Nephron (organoid): ENCODE results near the gene SASH1.

Source experiments
- H3K27ac Mint-ChIP-seq, 3 experiments: 2 replicates each; pipeline ENCODE4 v1.8.0; 2020; ENCODE audit warnings: mixed read lengths in 3 of 3, mild to moderate bottlenecking in 2 of 3, moderate library complexity in 1 of 3
- H3K27me3 Mint-ChIP-seq: 2 replicates; pipeline ENCODE4 v1.8.0; 2021; ENCODE audit warnings: low read depth, mild to moderate bottlenecking, moderate library complexity, mixed read lengths
- H3K36me3 Mint-ChIP-seq: 2 replicates; pipeline ENCODE4 v1.8.0; 2020; ENCODE audit warnings: low read depth, mixed read lengths
- H3K4me1 Mint-ChIP-seq: 2 replicates; pipeline ENCODE4 v1.8.0; 2020; ENCODE audit warnings: mixed read lengths
- H3K4me3 Mint-ChIP-seq, 3 experiments: 2 replicates each; pipeline ENCODE4 v1.8.0; 2020; ENCODE audit warnings: mild to moderate bottlenecking in 3 of 3, mixed read lengths in 3 of 3, moderate library complexity in 2 of 3
- H3K9me3 Mint-ChIP-seq: 2 replicates; pipeline ENCODE4 v1.8.0; 2020; ENCODE audit warnings: mixed read lengths
- TF ChIP-seq, protein P1 (sequence below), 3 experiments: fragments of 200-600 bp; sonication (generic); IDR thresholded peaks; one replicate each; pipeline ENCODE4 v1.5.0; 2021; ENCODE audit warnings: antibody characterized with exemption in 3 of 3; ENCODE audit not compliant: unreplicated experiment in 3 of 3

The SASH1 gene

DNA sequence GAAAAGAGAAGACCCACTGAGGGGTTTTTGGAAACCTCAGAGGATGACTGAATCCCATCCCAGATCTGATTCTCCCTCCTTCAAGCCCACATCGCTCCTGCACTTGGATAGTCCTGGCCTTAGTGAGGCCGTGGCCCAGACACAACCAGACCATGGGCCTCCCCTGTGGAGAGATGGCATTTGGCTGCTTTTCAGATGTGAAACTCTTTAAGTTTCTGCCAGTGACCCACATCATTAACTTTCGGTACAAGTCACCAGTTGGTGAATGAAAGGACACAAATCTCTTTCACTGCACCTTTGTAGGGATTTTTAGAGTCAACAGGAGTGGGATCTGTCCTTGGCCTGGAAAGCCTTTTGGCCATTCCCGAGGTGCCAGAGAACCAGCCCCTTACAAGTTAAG lies 116.6 kb downstream of the SASH1 start:
- Mint-ChIP-seq H3K4me1 (peaks cover 59% of the 10 kb centered on the region), H3K4me3 (no peak overlapping the region), H3K9me3 (no peaks in the 10 kb centered on the region), H3K27me3 (no peaks in the 10 kb centered on the region), H3K27ac (no peak overlapping the region), H3K36me3 (no peaks in the 10 kb centered on the region)
- TF ChIP-seq, protein P1, sequence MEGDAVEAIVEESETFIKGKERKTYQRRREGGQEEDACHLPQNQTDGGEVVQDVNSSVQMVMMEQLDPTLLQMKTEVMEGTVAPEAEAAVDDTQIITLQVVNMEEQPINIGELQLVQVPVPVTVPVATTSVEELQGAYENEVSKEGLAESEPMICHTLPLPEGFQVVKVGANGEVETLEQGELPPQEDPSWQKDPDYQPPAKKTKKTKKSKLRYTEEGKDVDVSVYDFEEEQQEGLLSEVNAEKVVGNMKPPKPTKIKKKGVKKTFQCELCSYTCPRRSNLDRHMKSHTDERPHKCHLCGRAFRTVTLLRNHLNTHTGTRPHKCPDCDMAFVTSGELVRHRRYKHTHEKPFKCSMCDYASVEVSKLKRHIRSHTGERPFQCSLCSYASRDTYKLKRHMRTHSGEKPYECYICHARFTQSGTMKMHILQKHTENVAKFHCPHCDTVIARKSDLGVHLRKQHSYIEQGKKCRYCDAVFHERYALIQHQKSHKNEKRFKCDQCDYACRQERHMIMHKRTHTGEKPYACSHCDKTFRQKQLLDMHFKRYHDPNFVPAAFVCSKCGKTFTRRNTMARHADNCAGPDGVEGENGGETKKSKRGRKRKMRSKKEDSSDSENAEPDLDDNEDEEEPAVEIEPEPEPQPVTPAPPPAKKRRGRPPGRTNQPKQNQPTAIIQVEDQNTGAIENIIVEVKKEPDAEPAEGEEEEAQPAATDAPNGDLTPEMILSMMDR (IDR thresholded peaks at IDR 0.05; ENCODE audit: unreplicated experiment in 3 of 3): no peak

DNA sequence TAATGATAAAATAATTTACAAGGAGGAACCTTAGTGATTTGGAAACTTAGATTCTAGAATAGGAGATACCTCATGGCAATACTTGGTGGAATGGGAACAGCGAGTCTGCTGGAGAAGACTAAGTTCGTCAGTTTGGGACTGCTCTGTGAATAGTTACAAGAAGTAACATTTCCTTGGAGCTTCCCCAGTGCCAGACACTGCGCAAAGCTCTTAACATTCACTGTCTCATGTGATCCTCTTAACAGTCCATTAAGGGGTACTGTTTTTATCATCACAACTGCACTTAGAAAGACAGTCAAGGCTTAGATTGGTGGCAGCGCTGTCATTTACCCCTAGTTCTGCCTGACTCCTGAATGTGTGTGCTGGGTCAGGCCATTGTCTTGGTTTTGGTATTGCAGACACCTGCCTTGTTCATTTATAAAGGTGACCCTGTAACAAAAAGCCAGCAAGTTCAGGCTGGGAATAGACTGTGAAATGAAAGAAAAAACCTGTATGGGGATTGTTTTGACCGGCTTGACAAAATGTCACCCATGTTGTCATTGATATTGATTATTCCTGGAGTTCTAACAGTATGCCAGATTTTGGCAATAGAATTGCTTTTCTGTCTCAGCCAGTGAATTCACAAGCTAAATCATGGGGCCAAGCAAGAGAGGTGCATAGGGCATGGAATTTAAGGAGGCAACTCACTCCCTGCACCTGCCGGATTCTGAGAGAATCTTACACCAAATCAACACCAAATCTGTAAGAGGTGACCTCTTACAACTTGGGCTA lies 118.4 kb downstream of the SASH1 start:
- peaks cover 60% of the 10 kb centered on the region for H3K4me1 Mint-ChIP-seq
- no peak overlapping the region for H3K4me3 Mint-ChIP-seq
- no peaks in the 10 kb centered on the region for H3K27me3 Mint-ChIP-seq
- TF ChIP-seq, protein P1 (IDR thresholded peaks at IDR 0.05; ENCODE audit: unreplicated experiment in 3 of 3): no peak
- no peaks in the 10 kb centered on the region for H3K9me3 Mint-ChIP-seq
- H3K27ac Mint-ChIP-seq: no peak overlapping the region
- no peaks in the 10 kb centered on the region for H3K36me3 Mint-ChIP-seq

DNA sequence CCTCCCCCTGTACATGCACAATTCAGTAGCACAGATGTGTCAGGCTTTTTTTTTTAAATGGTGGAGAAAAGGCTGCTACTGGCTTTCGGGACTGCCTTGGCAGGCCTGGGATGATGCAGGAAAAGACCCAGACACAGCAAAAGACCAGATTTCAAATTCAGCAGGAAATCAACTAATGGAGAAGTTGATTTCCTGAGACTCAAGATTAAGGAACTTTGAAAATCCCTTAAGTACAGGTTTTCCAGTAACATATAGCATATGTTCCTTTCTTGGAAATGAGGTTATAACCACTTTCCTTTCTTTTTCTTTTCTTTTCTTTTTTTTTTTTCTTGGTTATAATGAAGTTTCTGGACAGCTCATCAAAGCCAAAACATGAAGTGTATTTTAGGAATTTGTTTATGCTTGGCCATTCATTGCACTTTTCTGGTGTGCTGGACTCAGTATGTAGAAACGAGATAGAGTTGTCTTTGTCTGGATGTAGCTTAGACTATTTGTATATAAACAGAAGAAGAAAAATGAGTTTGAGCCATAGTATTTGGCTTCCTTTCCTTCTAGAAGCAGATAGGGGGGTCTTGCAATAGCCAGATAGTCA lies 119.4 kb downstream of the SASH1 start:
- Mint-ChIP-seq H3K27ac (no peak overlapping the region), H3K4me1 (peaks cover 70% of the 10 kb centered on the region), H3K4me3 (no peak overlapping the region), H3K9me3 (no peaks in the 10 kb centered on the region), H3K27me3 (no peaks in the 10 kb centered on the region), H3K36me3 (no peaks in the 10 kb centered on the region)
- TF ChIP-seq, protein P1 (IDR thresholded peaks at IDR 0.05; ENCODE audit: unreplicated experiment in 3 of 3): no peak

DNA sequence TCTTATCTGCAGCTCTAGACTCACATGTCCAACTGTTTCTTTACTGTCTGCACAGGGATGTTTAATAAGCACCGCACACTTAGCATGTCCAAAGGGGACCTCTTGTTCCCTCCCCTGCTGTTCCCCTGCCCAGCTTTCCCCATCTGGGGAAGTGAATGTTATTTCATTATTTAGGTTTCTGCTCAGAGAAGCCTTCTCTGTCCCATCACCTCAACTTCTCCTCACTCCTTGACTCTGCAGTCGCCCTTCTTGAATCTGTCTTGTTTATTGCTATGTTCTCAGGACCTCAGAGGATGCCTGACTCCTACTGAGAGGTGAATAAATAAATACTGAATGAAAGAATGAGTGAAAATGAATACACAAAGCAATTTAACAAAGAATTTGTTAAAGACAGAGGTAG lies 121.0 kb downstream of the SASH1 start:
- H3K4me3 Mint-ChIP-seq: no peak overlapping the region
- no peaks in the 10 kb centered on the region for H3K27me3 Mint-ChIP-seq
- H3K27ac Mint-ChIP-seq: peak overlapping the region; percentile 2 to 12 (median 5)
- peaks cover 61% of the 10 kb centered on the region for H3K4me1 Mint-ChIP-seq
- no peaks in the 10 kb centered on the region for H3K9me3 Mint-ChIP-seq
- TF ChIP-seq, protein P1 (IDR thresholded peaks at IDR 0.05; ENCODE audit: unreplicated experiment in 3 of 3): no peak
- H3K36me3 Mint-ChIP-seq: no peaks in the 10 kb centered on the region

DNA sequence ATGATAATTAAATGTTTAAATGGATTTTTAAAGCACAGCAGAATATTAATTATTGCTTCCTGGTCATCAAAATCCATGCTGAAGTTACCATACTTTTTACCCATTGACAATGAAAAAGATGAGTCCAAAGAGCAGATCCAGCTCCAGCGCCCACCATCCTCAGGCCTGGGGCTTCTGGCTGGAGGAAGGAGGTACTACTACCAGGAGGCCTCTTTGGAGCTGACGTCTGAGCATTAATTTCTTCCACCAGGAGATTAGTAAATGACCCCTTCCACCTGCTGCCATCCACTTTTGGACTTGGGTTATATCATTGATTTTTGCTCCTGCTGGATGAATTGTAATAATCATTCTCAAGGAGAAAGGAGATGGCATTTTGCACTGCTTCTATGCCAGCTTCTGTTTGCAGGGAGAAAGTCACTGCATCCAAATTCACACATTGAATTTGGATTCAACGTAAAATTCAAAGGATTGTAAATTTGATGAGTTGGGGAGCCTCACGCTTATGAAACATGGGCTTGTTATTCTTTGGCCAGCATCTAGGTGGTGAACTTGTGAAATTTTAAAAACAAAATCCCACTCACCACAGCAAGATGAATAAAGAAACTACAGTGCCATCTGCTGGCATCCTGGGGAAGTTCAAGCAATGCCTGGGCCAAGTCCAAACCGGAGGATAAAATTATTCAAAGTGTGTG lies 121.8 kb downstream of the SASH1 start:
- TF ChIP-seq, protein P1 (IDR thresholded peaks at IDR 0.05; ENCODE audit: unreplicated experiment in 3 of 3): peak; percentile 95 to 98 (median 98)
- no peaks in the 10 kb centered on the region for H3K36me3 Mint-ChIP-seq
- no peaks in the 10 kb centered on the region for H3K27me3 Mint-ChIP-seq
- H3K27ac Mint-ChIP-seq: peak overlapping the region; percentile 30 to 63 (median 53)
- no peaks in the 10 kb centered on the region for H3K9me3 Mint-ChIP-seq
- H3K4me1 Mint-ChIP-seq: peaks cover 61% of the 10 kb centered on the region
- no peak overlapping the region for H3K4me3 Mint-ChIP-seq
